ENCODE data around the gene MGAM2.

Gene MGAM2

DNA sequence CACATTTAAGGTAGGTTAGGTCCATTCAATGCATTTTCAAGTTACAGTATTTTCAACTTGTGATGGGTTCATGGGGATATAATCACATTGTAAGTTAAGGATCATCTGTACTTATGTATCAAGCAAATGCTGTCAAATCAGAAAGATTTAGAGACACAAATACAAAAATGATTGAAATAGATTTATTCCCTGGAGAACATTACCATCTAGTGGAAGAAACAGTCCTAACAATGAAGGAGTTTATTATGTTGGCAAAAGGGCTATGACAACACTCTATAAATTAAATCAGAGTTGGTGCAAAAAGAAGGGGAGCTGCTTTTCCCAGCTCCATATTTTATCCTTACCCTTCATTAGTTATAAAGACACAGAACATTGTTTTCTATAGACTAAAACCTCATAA lies 77.3 kb downstream of the MGAM2 start (continued):
- TF ChIP-seq TCF4 (CRISPR knock-in tag; IDR thresholded peaks at IDR 0.05; ENCODE audit: borderline replicate concordance) (no peak), RARB (CRISPR knock-in tag; IDR thresholded peaks at IDR 0.05) (no peak)

DNA sequence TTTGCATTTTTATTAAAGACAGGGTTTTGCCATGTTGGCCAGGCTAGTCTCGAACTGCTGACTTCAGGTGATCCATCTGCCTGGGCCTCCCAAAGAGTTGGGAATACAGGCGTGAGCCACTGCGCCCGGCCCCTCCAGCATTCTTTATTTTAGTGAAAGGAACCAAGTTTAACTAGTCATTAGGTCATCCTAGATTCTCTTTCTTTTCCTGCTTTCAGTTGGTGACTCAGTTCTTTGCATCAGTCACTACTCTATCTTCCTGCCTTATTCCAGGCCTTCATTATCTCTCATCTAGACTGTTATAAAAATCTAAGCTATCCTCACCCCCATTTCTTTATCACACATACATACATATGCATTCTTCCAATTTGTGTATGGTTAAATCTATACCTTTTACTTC lies 82.7 kb downstream of the MGAM2 start:
- no peak for ATAC-seq
- TF ChIP-seq, protein P1, sequence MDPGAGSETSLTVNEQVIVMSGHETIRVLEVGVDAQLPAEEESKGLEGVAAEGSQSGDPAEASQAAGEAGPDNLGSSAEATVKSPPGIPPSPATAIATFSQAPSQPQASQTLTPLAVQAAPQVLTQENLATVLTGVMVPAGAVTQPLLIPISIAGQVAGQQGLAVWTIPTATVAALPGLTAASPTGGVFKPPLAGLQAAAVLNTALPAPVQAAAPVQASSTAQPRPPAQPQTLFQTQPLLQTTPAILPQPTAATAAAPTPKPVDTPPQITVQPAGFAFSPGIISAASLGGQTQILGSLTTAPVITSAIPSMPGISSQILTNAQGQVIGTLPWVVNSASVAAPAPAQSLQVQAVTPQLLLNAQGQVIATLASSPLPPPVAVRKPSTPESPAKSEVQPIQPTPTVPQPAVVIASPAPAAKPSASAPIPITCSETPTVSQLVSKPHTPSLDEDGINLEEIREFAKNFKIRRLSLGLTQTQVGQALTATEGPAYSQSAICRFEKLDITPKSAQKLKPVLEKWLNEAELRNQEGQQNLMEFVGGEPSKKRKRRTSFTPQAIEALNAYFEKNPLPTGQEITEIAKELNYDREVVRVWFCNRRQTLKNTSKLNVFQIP (CRISPR knock-in tag; IDR thresholded peaks at IDR 0.05; ENCODE audit: borderline replicate concordance, low read depth): no peak
- TF ChIP-seq, protein P2, sequence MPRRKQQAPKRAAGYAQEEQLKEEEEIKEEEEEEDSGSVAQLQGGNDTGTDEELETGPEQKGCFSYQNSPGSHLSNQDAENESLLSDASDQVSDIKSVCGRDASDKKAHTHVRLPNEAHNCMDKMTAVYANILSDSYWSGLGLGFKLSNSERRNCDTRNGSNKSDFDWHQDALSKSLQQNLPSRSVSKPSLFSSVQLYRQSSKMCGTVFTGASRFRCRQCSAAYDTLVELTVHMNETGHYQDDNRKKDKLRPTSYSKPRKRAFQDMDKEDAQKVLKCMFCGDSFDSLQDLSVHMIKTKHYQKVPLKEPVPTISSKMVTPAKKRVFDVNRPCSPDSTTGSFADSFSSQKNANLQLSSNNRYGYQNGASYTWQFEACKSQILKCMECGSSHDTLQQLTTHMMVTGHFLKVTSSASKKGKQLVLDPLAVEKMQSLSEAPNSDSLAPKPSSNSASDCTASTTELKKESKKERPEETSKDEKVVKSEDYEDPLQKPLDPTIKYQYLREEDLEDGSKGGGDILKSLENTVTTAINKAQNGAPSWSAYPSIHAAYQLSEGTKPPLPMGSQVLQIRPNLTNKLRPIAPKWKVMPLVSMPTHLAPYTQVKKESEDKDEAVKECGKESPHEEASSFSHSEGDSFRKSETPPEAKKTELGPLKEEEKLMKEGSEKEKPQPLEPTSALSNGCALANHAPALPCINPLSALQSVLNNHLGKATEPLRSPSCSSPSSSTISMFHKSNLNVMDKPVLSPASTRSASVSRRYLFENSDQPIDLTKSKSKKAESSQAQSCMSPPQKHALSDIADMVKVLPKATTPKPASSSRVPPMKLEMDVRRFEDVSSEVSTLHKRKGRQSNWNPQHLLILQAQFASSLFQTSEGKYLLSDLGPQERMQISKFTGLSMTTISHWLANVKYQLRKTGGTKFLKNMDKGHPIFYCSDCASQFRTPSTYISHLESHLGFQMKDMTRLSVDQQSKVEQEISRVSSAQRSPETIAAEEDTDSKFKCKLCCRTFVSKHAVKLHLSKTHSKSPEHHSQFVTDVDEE (CRISPR knock-in tag; IDR thresholded peaks at IDR 0.05): no peak
- TF ChIP-seq OSR1 (CRISPR knock-in tag; IDR thresholded peaks at IDR 0.05): no peak

DNA sequence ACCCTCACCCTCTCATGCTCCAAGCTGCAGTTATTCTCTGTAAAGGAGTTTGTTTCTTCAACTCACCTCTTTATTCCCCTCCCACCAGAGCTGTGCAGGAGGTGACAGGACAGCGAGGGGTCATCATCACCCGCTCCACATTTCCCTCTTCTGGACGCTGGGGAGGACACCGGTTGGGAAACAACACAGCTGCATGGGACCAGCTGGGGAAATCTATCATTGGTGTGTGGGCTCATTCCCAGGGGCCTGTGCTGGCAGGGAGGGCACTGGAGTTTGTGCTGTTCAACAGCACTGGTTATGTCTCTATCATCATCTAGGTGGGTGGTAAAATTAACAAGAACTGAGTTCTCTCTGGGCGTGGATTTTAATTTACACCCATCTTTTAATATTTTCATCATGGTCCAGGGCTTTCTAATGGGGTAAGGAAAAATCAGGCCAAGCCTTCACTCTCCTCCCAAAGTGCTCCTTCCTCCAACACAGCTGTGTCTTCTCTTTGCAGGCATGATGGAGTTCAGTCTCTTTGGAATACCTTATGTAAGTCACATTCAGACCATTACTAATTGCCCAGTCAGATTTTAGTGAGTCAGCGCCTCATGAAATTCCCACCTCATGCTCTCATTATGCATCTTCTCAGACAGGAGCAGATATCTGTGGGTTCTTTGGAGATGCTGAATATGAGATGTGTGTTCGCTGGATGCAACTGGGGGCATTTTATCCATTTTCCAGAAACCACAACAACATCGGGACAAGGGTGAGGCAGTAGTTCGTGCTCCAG lies 84.7 kb downstream of the MGAM2 start:
- ATAC-seq: peak; percentile 35; the same call in 2 of the 3 replicates
- TF ChIP-seq TCF4 (CRISPR knock-in tag; IDR thresholded peaks at IDR 0.05; ENCODE audit: borderline replicate concordance): no peak

DNA sequence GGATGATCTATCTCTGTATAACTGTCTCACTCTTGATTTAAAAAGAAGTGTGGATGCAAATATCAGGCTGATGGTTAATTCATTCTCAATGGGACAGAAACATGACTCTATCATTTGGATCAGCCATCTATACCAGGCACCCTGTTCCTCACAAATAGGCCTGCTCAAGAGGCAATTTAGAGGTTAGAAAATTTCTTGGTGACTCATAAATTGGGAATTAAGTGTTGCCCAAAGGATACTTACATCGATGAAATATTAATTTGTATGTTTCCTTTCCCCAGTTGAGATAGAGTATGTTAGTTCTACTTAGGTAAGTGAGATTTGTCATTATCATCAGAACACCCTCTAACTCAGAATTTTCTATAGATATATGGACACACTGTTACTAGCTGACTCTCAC lies 88.7 kb downstream of the MGAM2 start:
- ATAC-seq: no peak
- TF ChIP-seq, protein P1 (CRISPR knock-in tag; IDR thresholded peaks at IDR 0.05; ENCODE audit: borderline replicate concordance, low read depth): no peak
- no peak for TF ChIP-seq ARNTL (CRISPR knock-in tag; IDR thresholded peaks at IDR 0.05; ENCODE audit: borderline replicate concordance, low read depth)
- TF ChIP-seq ISL1 (CRISPR knock-in tag; IDR thresholded peaks at IDR 0.05): no peak
- no peak for TF ChIP-seq ZFP30 (CRISPR knock-in tag; IDR thresholded peaks at IDR 0.05)
- no peak for TF ChIP-seq GLIS3 (CRISPR knock-in tag; IDR thresholded peaks at IDR 0.05)
- no peak for TF ChIP-seq CSDC2 (CRISPR knock-in tag; IDR thresholded peaks at IDR 0.05)
- no peak for TF ChIP-seq OSR1 (CRISPR knock-in tag; IDR thresholded peaks at IDR 0.05)
- TF ChIP-seq PPARA (CRISPR knock-in tag; IDR thresholded peaks at IDR 0.05; ENCODE audit: borderline replicate concordance): no peak
- no peak for TF ChIP-seq TCF4 (CRISPR knock-in tag; IDR thresholded peaks at IDR 0.05; ENCODE audit: borderline replicate concordance)
- no peak for TF ChIP-seq BACH2 (CRISPR knock-in tag; IDR thresholded peaks at IDR 0.05; ENCODE audit: borderline replicate concordance)
- TF ChIP-seq, protein P3, sequence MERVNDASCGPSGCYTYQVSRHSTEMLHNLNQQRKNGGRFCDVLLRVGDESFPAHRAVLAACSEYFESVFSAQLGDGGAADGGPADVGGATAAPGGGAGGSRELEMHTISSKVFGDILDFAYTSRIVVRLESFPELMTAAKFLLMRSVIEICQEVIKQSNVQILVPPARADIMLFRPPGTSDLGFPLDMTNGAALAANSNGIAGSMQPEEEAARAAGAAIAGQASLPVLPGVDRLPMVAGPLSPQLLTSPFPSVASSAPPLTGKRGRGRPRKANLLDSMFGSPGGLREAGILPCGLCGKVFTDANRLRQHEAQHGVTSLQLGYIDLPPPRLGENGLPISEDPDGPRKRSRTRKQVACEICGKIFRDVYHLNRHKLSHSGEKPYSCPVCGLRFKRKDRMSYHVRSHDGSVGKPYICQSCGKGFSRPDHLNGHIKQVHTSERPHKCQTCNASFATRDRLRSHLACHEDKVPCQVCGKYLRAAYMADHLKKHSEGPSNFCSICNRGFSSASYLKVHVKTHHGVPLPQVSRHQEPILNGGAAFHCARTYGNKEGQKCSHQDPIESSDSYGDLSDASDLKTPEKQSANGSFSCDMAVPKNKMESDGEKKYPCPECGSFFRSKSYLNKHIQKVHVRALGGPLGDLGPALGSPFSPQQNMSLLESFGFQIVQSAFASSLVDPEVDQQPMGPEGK (CRISPR knock-in tag; IDR thresholded peaks at IDR 0.05; ENCODE audit: borderline replicate concordance): no peak
- TF ChIP-seq ZC3H10 (CRISPR knock-in tag; IDR thresholded peaks at IDR 0.05): no peak
- no peak for TF ChIP-seq ZNF8 (CRISPR knock-in tag; IDR thresholded peaks at IDR 0.05)
- TF ChIP-seq SNAI2 (CRISPR knock-in tag; IDR thresholded peaks at IDR 0.05): no peak
- TF ChIP-seq, protein P4, sequence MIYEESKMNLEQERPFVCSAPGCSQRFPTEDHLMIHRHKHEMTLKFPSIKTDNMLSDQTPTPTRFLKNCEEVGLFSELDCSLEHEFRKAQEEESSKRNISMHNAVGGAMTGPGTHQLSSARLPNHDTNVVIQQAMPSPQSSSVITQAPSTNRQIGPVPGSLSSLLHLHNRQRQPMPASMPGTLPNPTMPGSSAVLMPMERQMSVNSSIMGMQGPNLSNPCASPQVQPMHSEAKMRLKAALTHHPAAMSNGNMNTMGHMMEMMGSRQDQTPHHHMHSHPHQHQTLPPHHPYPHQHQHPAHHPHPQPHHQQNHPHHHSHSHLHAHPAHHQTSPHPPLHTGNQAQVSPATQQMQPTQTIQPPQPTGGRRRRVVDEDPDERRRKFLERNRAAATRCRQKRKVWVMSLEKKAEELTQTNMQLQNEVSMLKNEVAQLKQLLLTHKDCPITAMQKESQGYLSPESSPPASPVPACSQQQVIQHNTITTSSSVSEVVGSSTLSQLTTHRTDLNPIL (CRISPR knock-in tag; IDR thresholded peaks at IDR 0.05; ENCODE audit: low read depth): no peak
- no peak for TF ChIP-seq ZFP3 (CRISPR knock-in tag; IDR thresholded peaks at IDR 0.05)

All from SK-N-SH treated with all-trans-retinoic acid at 6 μM for 48 hours (cell line).